Ascending aorta (tissue), 2 donors: ENCODE results near the gene CD37. TPM values are rescaled to one million over a fixed set of nuclear protein-coding genes. Genes with fewer than 3 reads are reported as not detected.

Experiments used
- DNase-seq, 2 donors: peaks; one replicate each; pipeline ENCODE4 v3.0.0-alpha.2; 2019; ENCODE audit warnings: low spot score in 2 of 2
- H3K27ac ChIP-seq, 2 donors: fragments of 200-600 bp; sonication (generic); one replicate each; pipeline ENCODE4 v1.5.1; 2016 to 2017; ENCODE audit warnings: mild to moderate bottlenecking in 1 of 2
- H3K27me3 ChIP-seq: fragments of 200-600 bp; sonication (generic); one replicate; pipeline ENCODE4 v1.5.1; 2017
- H3K36me3 ChIP-seq, 2 donors: fragments of 200-600 bp; sonication (generic); one replicate each; pipeline ENCODE4 v1.5.1; 2016
- H3K4me1 ChIP-seq, 2 donors: fragments of 200-600 bp; sonication (generic); one replicate each; pipeline ENCODE4 v1.5.1; 2016 to 2017; ENCODE audit warnings: mild to moderate bottlenecking in 1 of 2
- H3K4me3 ChIP-seq, 2 donors: fragments of 200-600 bp; sonication (generic); one replicate each; pipeline ENCODE4 v1.5.1; 2016 to 2017; ENCODE audit warnings: mild to moderate bottlenecking in 1 of 2
- H3K9me3 ChIP-seq, 2 donors: fragments of 200-600 bp; sonication (generic); one replicate each; pipeline ENCODE4 v1.5.1; 2016
- intact Hi-C: fragments of 100-400 bp; cut with DNase I; formaldehyde crosslinking; loops from one replicate; pipeline ENCODE4 v1.15.1; 2023
- total RNA-seq: library from RNA; depleted of rRNA; stranded (reverse); fragments of >200 nt; gene quantifications from one replicate; pipeline ENCODE4 v1.1.0, GENCODE V29; 2016
- TF ChIP-seq, protein P1 (sequence below), 3 experiments: fragments of 200-600 bp in 2 of 3; fragments of 450-650 bp in 1 of 3; sonication (generic) in 2 of 3; IDR thresholded peaks; one replicate each; pipeline ENCODE4 v1.5.1; 2016 to 2019; ENCODE audit warnings: antibody characterized with exemption in 3 of 3, mild to moderate bottlenecking in 1 of 3, moderate library complexity in 1 of 3

CD37 gene
- total RNA-seq, 1 donor from 2014 or later: 15.6 TPM

DNA sequence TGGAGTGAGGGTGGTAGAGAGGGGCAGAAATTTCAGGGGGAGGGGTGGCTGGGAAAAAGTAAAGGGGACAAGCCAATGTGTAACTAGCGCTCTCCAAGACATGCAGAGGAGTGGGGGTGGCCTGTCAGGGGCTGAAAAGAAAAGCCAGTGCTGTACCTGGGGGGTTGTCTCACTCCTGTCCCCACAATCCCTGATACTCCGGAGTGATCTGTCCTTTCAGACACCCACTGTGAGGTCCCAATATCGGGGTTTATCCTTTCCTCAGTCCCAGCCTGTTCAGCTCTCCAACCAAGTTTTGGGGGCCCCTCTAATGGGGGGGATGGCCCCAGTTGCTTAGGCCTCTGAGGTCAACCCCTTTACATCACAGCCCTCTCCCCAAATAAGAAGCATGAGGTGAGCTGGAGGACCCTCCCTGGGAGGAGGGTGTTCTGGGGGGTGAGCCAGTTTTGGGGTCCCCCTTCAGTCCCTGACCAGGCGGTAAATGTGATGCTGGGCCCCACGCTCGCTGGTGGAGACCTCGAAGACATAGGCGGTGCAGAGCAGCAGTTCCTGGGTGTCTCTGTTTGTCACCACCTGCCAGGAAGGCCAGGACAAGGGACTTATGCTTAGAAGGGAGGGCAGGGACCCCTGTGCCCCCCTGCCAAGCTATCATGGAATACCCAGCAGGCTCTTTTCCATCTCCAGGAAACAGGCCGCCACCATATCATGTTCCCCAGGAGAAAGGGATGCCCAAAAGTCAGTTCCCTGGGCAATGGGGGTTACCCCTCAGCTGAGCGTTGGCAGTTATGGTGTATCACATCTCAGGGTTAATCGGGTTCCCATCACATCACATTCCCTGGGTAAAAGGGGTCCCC is 5.9 kb downstream of the CD37 start:
- H3K27me3 ChIP-seq: no peaks in the 10 kb centered on the region
- no peak overlapping the region for H3K4me3 ChIP-seq
- peaks cover 28 to 34% of the 10 kb centered on the region in 2 donors for H3K36me3 ChIP-seq
- H3K4me1 ChIP-seq: peaks cover 6 to 14% of the 10 kb centered on the region in 2 donors
- H3K9me3 ChIP-seq: no peaks in the 10 kb centered on the region
- intact Hi-C loops: no loop called here
- H3K27ac ChIP-seq: peak overlapping the region; percentile 85 to 86
- DNase-seq: peak in 1 of 2 donors; percentile 40
- TF ChIP-seq, protein P1, sequence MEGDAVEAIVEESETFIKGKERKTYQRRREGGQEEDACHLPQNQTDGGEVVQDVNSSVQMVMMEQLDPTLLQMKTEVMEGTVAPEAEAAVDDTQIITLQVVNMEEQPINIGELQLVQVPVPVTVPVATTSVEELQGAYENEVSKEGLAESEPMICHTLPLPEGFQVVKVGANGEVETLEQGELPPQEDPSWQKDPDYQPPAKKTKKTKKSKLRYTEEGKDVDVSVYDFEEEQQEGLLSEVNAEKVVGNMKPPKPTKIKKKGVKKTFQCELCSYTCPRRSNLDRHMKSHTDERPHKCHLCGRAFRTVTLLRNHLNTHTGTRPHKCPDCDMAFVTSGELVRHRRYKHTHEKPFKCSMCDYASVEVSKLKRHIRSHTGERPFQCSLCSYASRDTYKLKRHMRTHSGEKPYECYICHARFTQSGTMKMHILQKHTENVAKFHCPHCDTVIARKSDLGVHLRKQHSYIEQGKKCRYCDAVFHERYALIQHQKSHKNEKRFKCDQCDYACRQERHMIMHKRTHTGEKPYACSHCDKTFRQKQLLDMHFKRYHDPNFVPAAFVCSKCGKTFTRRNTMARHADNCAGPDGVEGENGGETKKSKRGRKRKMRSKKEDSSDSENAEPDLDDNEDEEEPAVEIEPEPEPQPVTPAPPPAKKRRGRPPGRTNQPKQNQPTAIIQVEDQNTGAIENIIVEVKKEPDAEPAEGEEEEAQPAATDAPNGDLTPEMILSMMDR (IDR thresholded peaks at IDR 0.05): no peak

DNA sequence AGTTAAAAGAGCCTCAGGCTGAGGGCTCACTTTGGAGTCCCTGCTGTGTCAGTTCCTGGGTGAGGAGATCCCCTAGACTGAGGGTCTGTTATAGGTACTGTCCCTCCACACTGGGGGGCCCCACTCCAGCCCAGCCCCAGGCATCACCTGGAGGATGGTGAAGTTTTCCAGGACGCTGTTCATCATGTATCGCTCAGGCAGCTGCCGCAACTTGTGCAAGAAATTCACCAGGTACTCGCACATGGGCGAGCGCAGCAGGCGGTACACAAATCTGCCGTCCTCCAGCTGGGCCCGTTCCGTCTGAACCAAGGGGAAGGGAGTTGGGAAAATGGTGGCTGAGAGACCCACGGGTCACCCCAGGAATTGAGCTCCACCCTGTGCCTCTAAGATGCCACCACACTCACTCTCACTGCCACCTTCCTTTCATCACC is 7.1 kb downstream of the CD37 start:
- H3K4me1 ChIP-seq: peaks cover 6 to 14% of the 10 kb centered on the region in 2 donors
- peaks cover 40 to 47% of the 10 kb centered on the region in 2 donors for H3K36me3 ChIP-seq
- no peaks in the 10 kb centered on the region for H3K27me3 ChIP-seq
- peak in 1 of 2 donors; percentile 49 for DNase-seq
- no peaks in the 10 kb centered on the region for H3K9me3 ChIP-seq
- intact Hi-C loops: no loop called here
- H3K27ac ChIP-seq: no peak overlapping the region
- no peak overlapping the region for H3K4me3 ChIP-seq
- TF ChIP-seq, protein P1 (IDR thresholded peaks at IDR 0.05): no peak

DNA sequence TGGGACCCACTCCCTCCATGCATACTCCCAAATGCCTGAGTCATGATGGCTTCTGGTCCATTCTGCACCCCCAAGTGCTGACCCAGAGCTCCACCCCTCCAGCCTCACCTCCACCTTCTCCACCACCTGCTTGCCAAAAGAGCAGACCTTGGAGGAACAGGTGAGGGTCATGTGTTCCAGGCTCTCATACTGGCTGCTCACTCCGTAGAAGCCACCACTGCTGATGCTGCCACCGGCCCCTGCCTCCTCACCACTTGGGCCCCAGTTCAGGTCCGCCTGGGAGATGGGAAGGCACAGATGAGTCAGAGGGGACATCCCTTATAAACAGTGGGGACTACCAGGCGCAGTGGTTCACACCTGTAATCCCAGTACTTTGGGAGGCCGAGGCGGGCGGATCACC is 7.9 kb downstream of the CD37 start:
- Histone ChIP-seq H3K36me3 (peaks cover 41 to 52% of the 10 kb centered on the region in 2 donors), H3K4me1 (peaks cover 6 to 13% of the 10 kb centered on the region in 2 donors), H3K4me3 (no peak overlapping the region), H3K9me3 (no peaks in the 10 kb centered on the region), H3K27ac (no peak overlapping the region), H3K27me3 (no peaks in the 10 kb centered on the region)
- intact Hi-C loops: no loop called here
- TF ChIP-seq, protein P1 (IDR thresholded peaks at IDR 0.05): no peak
- DNase-seq: no peak

DNA sequence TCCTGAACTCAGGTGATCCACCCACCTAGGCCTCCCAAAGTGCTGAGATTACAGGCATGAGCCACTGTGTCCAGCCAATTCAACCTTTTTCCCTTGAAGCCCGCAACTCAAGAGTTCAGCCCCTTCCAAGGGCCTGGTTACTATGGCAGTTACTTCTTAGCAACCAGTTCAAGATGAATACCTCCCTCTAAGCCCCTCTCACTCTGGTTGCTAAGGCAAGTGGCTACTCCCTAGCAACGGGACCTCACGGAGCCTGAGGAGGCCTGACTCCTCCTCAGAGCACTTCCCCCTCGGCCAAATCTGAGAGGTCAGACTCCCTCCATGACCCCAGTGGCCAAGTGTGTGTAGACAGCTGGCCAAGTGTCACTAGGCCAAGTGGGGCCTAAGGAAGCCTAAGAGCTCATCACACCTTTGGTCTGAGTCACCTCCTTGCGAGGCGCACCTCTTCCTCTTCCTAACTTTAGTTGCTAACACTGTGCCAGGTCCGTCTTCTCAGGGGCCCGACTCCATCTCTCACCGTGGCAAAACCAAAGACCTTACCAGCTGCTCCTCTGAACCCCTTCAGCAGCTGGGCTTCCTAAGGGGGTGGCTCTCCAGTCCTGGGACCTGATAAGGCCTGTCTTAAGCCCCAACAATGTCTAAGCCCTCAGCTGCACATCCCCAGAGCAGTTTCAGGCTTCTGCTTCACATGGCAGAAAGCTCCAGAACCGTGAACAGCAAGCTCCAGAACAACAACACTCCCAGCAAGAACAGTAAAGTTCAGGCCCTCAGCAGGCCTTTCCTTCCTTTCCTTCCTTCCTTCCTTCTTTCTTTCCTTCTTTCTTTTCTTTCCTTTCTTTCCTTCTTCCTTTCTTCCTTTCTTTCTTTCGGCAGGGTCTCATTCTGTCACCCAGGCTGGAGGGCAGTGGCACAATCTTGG is 9.6 kb downstream of the CD37 start:
- peaks cover 47 to 68% of the 10 kb centered on the region in 2 donors for H3K36me3 ChIP-seq
- H3K9me3 ChIP-seq: no peaks in the 10 kb centered on the region
- intact Hi-C loops: no loop called here
- no peak for DNase-seq
- TF ChIP-seq, protein P1 (IDR thresholded peaks at IDR 0.05): no peak
- peaks cover 3 to 5% of the 10 kb centered on the region in 2 donors for H3K4me1 ChIP-seq
- no peak overlapping the region for H3K27ac ChIP-seq
- no peaks in the 10 kb centered on the region for H3K27me3 ChIP-seq
- H3K4me3 ChIP-seq: no peak overlapping the region

DNA sequence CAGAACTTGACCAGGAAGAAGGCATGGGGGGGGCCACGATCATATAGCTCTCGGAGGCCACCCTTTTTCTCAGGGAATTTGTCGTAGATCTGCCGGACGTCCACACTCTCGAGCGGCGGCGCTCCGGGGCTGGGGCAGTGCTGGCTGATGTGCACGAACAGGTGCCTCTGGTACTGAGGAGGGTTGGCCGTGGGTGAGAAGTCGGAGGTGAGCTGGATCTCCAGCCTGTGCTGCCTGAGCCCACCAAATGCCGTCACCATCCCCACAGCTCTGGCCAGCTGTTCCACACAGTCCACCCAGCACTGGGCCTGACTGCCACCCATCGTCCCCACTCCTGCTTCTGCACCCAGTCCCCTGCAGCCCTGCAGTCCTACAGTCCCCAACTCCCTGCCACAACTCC is 12.0 kb downstream of the CD37 start:
- TF ChIP-seq, protein P1 (IDR thresholded peaks at IDR 0.05): no peak
- no peak for DNase-seq
- intact Hi-C loops: no loop called here

More for the DNA sequence above, 12.0 kb downstream of the CD37 start:
- no peaks in the 10 kb centered on the region for H3K4me1 ChIP-seq
- no peak overlapping the region for H3K4me3 ChIP-seq
- H3K27ac ChIP-seq: no peak overlapping the region
- H3K9me3 ChIP-seq: no peaks in the 10 kb centered on the region
- H3K27me3 ChIP-seq: no peaks in the 10 kb centered on the region
- peaks cover 52 to 85% of the 10 kb centered on the region in 2 donors for H3K36me3 ChIP-seq
